Right lobe of liver (tissue), 6 donors: ENCODE data around the gene SHQ1. TPM values are rescaled to one million over a fixed set of nuclear protein-coding genes. Genes with fewer than 3 reads are reported as not detected.
"Not testable (repeated sequence)": the region's sequence is repeated elsewhere in the genome, so short reads cannot be mapped to it uniquely, and the experiment has no call there.

Source experiments
- ATAC-seq, 4 donors: fragments of 200-7000 bp; cut with Tn5 transposase; one replicate each; pipeline ENCODE4 v1.9.1; 2020; ENCODE audit warnings: mild to moderate bottlenecking in 4 of 4, moderate library complexity in 4 of 4
- DNase-seq, 3 donors: peaks; one replicate each; pipeline ENCODE4 v3.0.0-alpha.2; 2020
- H3K27ac ChIP-seq, 3 donors: fragments of 200-600 bp; one replicate each; pipeline ENCODE4 v1.8.0; 2022
- H3K27me3 ChIP-seq, 2 donors: fragments of 200-600 bp; one replicate each; pipeline ENCODE4 v1.8.0; 2022
- H3K36me3 ChIP-seq, 4 donors: fragments of 200-600 bp; sonication (generic) in 1 of 4; one replicate each; pipeline versions ENCODE4 v1.5.1 to v1.8.0; 2017 to 2022; ENCODE audit warnings: control low read depth in 1 of 4
- H3K4me1 ChIP-seq, 4 donors: fragments of 200-600 bp; sonication (generic) in 1 of 4; one replicate each; pipeline versions ENCODE4 v1.5.1 to v1.8.0; 2017 to 2022; ENCODE audit warnings: control low read depth in 1 of 4
- H3K4me3 ChIP-seq, 3 donors: fragments of 200-600 bp; one replicate each; pipeline ENCODE4 v1.8.0; 2022
- H3K9me3 ChIP-seq, 4 donors: fragments of 200-600 bp; sonication (generic) in 1 of 4; one replicate each; pipeline versions ENCODE4 v1.5.1 to v1.8.0; 2017 to 2022; ENCODE audit warnings: control low read depth in 1 of 4
- POLR2A ChIP-seq: fragments of 450-650 bp; IDR thresholded peaks from one replicate; pipeline ENCODE4 v1.6.1; 2017; ENCODE audit warnings: antibody characterized with exemption, mild to moderate bottlenecking
- WGBS: methylation state at CpG from one replicate; pipeline ENCODE4 v1.1.6; 2018; ENCODE audit warnings: low coverage, low lambda C conversion rate; ENCODE audit not compliant: insufficient coverage; ENCODE audit errors: missing lambda C conversion rate; 5-methylcytosine and 5-hydroxymethylcytosine counted together
- intact Hi-C, 2 donors: fragments of 100-400 bp; cut with DNase I; formaldehyde crosslinking; loops; one replicate each; pipeline versions ENCODE4 v1.11.2 to v1.14.1; 2022
- total RNA-seq, 6 experiments: library from RNA; depleted of rRNA in 2 of 6; stranded (reverse); fragments of >200 nt in 2 of 6; fragmentation: NEBNext Ultra II Directional in 3 of 6; extraction: Animal tissue kit (Norgen Biotek cat#: 25700) in 3 of 6; gene quantifications; one replicate each; pipeline versions ENCODE4 v1.1.0 to v1.2.4, GENCODE V29; 2016 to 2023
- TF ChIP-seq, protein P1 (sequence below), 4 donors: fragments of 200-600 bp in 3 of 4; fragments of 450-650 bp in 1 of 4; IDR thresholded peaks; one replicate each; pipeline versions ENCODE4 v1.5.1 to v1.8.0; 2016 to 2022; ENCODE audit warnings: antibody characterized with exemption in 4 of 4, mild to moderate bottlenecking in 2 of 4
- donor health status: DM: no; HTN: yes; CAD: no.
- donor health status: DM: no; HTN: no; CAD: no.
- donor health status: DM: no; HTN: no; CAD: no.
- donor health status: DM: no; HTN: yes; CAD: no.
- donor health status: DM: no; HTN: yes; CAD: no.

The SHQ1 gene
- total RNA-seq, 6 experiments from 2014 or later, result 5.1 to 9.9 (median 7.9) TPM

DNA sequence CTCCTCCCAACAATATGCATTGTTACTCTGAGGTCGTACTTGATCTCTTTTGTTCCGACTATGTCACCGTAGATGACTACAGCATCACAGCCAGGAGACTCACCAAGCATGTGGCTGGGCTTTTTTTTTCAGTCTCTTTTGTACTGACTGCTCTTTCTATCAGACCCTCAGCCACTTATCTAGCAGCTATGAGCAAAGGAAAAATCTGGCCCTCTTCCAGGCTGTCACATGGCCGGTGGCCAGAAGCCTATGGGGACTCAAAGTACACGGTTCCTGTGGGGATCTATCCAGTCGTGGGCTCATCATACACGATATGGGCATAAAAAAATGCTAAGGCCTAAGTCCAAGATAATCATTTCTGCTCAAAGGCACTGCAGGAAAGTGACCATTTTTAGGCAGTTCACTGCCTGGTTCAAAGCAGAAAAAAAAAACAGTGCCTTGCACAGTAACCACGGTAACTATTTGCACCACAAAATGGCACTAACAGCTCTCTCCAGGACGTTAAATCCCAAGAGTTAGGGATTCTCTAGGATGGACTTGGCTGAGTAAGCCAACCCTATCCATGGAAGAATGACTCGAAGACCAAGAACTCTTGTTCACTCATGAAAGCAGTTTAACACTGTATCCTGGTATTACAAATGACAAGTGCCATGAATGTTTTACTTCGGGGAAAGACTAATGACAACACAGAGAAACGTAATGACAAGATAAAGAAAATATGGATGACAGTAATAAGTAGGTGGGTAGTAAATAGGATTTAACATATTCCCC, 50.3 kb downstream of the SHQ1 start:
- H3K27me3 ChIP-seq, result no peaks in the 10 kb centered on the region
- no peak for TF ChIP-seq POLR2A
- TF ChIP-seq, protein P1, sequence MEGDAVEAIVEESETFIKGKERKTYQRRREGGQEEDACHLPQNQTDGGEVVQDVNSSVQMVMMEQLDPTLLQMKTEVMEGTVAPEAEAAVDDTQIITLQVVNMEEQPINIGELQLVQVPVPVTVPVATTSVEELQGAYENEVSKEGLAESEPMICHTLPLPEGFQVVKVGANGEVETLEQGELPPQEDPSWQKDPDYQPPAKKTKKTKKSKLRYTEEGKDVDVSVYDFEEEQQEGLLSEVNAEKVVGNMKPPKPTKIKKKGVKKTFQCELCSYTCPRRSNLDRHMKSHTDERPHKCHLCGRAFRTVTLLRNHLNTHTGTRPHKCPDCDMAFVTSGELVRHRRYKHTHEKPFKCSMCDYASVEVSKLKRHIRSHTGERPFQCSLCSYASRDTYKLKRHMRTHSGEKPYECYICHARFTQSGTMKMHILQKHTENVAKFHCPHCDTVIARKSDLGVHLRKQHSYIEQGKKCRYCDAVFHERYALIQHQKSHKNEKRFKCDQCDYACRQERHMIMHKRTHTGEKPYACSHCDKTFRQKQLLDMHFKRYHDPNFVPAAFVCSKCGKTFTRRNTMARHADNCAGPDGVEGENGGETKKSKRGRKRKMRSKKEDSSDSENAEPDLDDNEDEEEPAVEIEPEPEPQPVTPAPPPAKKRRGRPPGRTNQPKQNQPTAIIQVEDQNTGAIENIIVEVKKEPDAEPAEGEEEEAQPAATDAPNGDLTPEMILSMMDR (IDR thresholded peaks at IDR 0.05), result no peak
- 50% methylated on average over 12 of the region's 12 CpGs for WGBS
- H3K36me3 ChIP-seq, result no peaks in the 10 kb centered on the region
- no peak overlapping the region for H3K4me3 ChIP-seq
- H3K9me3 ChIP-seq, result no peaks in the 10 kb centered on the region
- ATAC-seq (peak; percentile 31 to 49 (median 40)), DNase-seq (peak in 2 of 3 donors; percentile 35 to 54)
- no peaks in the 10 kb centered on the region for H3K4me1 ChIP-seq
- H3K27ac ChIP-seq, result no peak overlapping the region
- intact Hi-C loops, result no loop called here

- intact Hi-C loops, result no loop called here
- H3K9me3 ChIP-seq, result no peaks in the 10 kb centered on the region
- no peak overlapping the region for H3K4me3 ChIP-seq
- no peak overlapping the region for H3K27ac ChIP-seq
- ATAC-seq (no peak), DNase-seq (no peak)
- H3K36me3 ChIP-seq, result no peaks in the 10 kb centered on the region
- TF ChIP-seq, protein P1 (IDR thresholded peaks at IDR 0.05), result no peak
- no peak for TF ChIP-seq POLR2A
- 91% methylated on average over 3 of the region's 3 CpGs for WGBS
- H3K27me3 ChIP-seq, result no peaks in the 10 kb centered on the region
- H3K4me1 ChIP-seq, result no peaks in the 10 kb centered on the region
Observed at GRCh38 chr3:72794079-72794478, 54.2 kb downstream of the SHQ1 start.

GRCh38 chr3:72791161-72791560, 57.1 kb downstream of the SHQ1 start:
- Histone ChIP-seq H3K27me3 (no peaks in the 10 kb centered on the region), H3K4me3 (no peak overlapping the region), H3K36me3 (no peaks in the 10 kb centered on the region), H3K9me3 (no peaks in the 10 kb centered on the region), H3K4me1 (no peaks in the 10 kb centered on the region), H3K27ac (no peak overlapping the region)
- TF ChIP-seq, protein P1 (IDR thresholded peaks at IDR 0.05), result no peak
- TF ChIP-seq POLR2A, result no peak
- intact Hi-C loops, result no loop called here
- no peak for DNase-seq
- ATAC-seq, result peak in 1 of 4 donors; percentile 84
- 56% methylated on average over 1 of the region's 1 CpG for WGBS

DNA sequence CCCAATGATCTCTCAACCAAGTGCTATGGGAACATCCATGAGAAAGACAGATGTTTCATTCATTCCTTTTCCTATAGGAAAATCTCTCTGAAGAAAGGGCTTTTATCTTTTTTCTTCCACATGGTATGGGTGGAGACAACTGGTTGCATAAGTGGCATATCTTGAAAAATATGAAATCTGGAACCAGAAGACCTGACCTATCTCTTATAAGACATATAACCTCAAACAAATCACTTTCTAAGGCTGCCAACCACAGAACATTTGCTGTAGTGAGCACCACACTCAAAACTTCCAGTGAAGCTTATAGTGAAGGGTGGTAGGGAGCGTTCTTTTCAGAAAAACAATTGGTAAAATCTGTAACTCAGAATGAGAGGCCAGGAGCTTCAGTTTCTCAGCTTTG, 58.5 kb downstream of the SHQ1 start:
- intact Hi-C loops, result no loop called here
- WGBS, result 100% methylated on average over 1 of the region's 1 CpG

DNA sequence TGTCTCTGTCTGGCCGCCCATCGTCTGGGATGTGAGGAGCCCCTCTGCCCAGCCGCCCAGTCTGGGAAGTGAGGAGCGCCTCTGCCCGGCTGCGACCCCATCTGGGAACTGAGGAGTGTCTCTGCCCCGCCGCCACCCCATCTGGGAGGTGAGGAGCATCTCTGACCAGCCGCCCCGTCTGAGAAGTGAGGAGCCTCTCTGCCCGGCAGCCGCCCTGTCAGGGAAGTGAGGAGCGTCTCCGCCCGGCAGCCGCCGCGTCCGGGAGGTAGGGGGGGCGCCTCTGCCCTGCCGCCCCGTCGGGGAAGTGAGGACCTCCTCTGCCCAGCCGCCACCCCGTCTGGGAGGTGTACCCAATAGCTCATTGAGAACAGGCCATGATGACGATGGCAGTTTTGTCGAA, 60.0 kb downstream of the SHQ1 start:
- H3K36me3 ChIP-seq, intact Hi-C loops: not testable (repeated sequence)

More for the DNA sequence above, 58.5 kb downstream of the SHQ1 start:
- DNase-seq (no peak), ATAC-seq (no peak)
- H3K4me3 ChIP-seq, result no peak overlapping the region
- no peaks in the 10 kb centered on the region for H3K36me3 ChIP-seq
- no peaks in the 10 kb centered on the region for H3K4me1 ChIP-seq
- no peaks in the 10 kb centered on the region for H3K9me3 ChIP-seq
- no peak for TF ChIP-seq POLR2A
- H3K27ac ChIP-seq, result no peak overlapping the region
- H3K27me3 ChIP-seq, result no peaks in the 10 kb centered on the region

More for the DNA sequence above, 60.0 kb downstream of the SHQ1 start:
- not testable (repeated sequence) for DNase-seq, H3K4me3 ChIP-seq, H3K9me3 ChIP-seq, H3K4me1 ChIP-seq, H3K27ac ChIP-seq, H3K27me3 ChIP-seq, ATAC-seq
- WGBS, result 97% methylated on average over 11 of the region's 27 CpGs
